Left renal pelvis (tissue), 4 donors: ENCODE data around the gene RSRC1. TPM values are rescaled to one million over a fixed set of nuclear protein-coding genes. Genes with fewer than 3 reads are reported as not detected.
"Not testable (repeated sequence)": the region's sequence is repeated elsewhere in the genome, so short reads cannot be mapped to it uniquely, and the experiment has no call there.

Source experiments
- DNase-seq, 4 donors: peaks; one replicate each; pipeline ENCODE4 v3.0.0-alpha.2; 2013; ENCODE audit warnings: low read depth in 4 of 4, low spot score in 3 of 4
- polyA plus RNA-seq, 4 donors: library from polyadenylated mRNA; unstranded; fragments of 120-200 nt; gene quantifications; one replicate each; pipeline ENCODE4 v1.2.1, GENCODE V29; 2013; ENCODE audit not compliant: insufficient read length in 4 of 4

The RSRC1 gene, protein sequence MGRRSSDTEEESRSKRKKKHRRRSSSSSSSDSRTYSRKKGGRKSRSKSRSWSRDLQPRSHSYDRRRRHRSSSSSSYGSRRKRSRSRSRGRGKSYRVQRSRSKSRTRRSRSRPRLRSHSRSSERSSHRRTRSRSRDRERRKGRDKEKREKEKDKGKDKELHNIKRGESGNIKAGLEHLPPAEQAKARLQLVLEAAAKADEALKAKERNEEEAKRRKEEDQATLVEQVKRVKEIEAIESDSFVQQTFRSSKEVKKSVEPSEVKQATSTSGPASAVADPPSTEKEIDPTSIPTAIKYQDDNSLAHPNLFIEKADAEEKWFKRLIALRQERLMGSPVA
- 10 to 100 TPM; 21.1 to 36.4 (median 32.3) TPM for polyA plus RNA-seq

DNA sequence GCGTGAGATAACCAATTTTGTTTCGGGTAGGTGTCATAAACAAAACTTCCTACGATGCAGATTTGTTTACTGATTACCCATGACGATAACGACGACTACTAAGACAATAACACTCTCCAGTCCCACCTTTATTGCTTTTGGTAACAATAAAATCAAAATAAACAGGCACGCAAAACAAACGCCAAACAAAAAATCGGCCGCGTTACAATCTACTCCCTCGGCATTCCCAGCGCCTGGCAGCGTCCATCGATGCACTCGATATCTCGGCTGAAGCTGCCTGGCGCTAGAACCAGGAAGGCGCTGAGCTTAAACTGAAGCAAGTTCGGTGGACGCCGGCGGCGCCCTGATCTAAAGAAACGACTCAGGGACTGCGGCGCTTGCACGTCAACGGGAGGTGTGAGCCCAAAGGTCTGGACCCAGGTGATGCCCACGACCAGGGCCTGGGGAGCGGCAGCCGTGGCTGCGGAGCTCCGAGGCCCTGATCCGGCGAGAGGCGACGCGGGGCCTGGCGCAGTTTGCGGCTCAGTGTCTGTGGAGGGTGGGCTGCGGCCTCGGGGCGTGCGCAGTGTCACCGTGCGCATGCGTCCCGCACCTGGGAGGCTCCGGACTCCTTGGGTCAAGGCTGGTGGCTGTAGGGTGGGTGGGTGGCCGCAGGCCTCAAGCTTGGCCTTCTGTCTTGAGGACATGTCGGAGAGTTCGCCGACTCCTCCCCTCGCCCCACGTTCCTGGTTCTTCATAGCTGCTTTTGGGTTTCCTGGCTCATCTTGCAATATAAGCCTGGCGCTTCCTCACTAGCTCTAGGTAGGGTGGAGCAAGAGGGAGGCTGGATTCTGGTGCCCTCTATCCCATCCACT lies at the start of gene RSRC1:
Gene RSRC1 (plus strand): TSS at position 286 of the 854 bp plus-strand sequence. CDS start 12,016 bp downstream, outside the sequence.
- peak; percentile 74 to 88 (median 80) for DNase-seq

DNA sequence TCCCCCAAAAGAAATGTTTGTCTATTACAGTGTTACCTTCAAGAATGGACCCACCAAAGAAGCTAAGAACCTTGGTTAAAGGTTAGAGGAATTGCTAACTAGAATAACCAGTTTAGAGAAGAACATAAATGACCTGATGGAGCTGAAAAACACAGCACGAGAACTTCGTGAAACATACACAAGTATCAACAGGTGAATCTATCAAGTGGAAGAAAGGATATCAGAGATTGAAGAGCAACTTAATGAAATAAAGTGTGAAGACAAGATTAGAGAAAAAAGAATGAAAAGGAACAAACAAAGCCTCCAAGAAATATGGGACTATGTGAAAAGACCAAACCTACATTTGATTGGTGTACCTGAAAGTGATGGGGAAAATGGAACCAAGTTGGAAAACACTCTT lies 44.3 kb upstream of the RSRC1 start:
- not testable (repeated sequence) for DNase-seq

DNA sequence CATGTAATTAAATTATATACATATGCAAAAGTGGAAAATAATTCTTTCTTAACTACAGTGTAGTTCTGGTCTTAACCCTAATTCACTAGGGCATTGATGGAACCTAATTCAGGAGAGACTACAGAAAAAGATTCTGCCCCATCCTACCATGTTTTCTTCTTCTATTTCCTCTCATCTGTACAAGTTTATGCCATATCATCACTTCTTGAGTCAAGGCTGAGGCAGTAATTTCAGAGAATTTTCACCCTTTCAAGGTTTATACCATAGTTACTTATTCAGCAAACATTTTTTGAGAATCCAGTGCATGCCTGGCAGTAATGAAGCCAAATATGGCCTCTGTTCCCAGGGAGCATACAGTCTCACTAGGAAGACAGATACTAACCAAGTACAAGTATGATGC lies 37.1 kb upstream of the RSRC1 start:
- DNase-seq = no peak

DNA sequence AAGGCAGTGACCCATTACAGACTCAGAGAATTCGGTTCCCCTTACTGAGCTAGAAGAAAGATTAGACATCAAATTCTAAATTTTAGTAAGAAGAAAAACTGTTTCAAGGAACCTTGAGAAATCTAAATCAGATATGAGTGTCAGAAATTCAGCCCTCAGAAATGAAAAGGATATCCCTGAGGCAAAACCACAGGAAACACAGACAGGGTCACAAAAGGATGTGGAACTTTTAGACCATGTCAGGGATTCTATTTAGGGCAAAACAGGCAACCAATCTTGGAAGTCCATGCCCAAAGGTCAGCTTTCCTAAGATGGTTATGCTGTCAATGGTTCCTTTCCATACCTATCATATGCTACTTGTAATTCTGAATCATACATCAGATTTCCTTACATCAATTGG lies 35.3 kb upstream of the RSRC1 start:
- no peak for DNase-seq

DNA sequence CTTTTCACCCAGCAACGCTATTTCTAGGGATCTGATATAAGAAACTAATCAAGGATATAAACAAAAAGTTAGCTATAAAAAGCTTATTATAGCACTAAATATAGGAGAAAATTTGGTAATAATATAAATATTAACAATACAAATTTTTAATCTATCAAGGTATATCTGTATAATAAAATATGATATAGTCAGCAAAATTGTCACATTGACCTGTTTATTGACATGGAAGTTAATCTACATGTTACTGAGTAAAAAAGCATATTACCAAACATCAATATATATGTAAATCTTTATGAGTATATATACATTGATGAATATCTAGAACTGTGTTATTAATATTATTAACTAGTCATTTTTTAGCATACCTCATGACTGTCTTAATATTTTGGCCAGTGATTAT lies 30.3 kb upstream of the RSRC1 start:
- DNase-seq = no peak

DNA sequence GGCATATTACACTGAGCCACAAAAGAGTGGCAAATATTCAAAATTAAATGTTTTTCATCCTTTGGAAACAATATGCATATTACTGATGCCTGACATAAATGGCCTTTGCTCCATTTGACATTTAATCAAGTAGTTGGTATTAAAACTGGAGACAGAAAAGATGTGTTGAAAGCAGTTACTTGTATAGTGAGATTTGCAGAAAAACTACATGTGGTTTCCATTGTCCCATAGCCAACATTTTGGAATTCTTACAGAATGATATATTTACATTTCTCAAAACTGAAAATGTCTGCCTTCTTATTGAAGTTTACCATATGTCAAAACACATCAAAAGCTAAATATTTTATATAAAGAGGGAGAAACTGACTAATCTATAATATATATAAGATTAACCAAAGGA lies 25.2 kb upstream of the RSRC1 start:
- no peak for DNase-seq

DNA sequence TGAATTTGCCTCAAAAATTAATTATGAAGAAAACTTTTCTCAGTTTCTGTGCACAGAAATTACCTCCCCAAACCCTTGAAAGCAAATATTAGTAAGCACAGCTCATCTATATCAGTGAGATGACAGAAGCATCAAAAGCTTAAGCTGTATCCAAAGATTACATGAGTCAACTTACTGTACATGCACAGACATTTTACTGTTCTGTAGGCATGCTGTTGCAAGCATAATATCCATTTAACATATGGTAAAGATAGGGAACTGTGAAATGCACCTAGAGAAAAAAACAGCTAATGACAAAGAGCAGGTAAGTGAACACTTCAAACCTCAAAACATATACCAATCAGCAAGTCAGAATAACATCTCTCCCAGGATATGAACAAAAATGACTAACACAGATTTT lies 24.5 kb upstream of the RSRC1 start:
- DNase-seq = no peak

DNA sequence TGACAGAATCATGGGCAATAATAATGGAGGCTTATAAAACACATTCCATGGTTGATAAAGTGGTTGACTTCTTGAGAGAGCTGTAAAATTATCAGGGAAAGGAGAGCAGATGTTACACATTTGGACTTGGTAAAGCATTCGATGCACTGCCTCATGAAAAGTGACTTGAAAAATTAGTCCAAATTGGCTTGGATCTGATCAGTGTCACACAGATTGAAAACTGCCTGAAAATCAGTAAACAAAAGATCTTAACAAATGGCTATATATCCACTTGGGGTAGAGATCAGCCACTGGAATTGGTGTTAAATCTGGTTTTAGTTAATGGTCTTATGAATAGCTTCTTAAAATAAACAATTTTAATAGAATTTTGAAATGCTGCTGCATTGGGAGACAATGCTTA lies 24.0 kb upstream of the RSRC1 start:
- no peak for DNase-seq

DNA sequence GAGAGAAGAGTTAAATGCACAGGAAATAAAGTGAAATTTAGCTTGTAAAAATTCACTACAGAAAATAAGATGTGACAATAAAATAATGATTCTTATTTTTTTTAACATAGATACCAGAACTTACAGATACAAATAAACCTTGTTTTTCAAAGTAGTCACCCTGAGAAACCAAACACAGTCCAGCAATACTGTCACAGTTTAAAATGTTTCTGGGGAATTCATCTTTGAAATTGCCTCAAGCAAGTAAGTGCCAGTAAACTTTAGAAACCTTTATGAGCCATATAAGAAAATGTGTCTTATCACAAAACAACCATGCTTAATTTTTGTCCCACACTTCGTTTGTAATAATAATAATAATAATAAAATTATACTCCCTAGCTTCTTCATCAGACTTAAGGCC lies 23.5 kb upstream of the RSRC1 start:
- DNase-seq = no peak

DNA sequence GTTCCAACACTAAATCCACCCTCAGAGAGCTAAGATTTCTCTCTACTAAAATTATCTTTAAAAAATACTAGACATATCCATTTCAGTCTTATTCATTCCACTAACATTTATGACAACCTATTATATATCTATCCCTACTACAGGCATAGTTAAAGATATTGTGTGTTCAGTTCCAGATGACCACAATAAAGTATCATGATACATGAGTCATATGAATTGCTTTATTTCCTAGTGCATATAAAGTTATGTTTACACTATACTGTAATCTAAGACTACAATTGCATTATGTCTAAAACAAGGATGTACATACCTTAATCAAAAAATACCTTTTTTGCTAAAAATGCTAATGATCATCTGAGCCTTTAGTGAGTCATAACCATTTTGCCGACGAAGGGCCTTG lies 23.1 kb upstream of the RSRC1 start:
- no peak for DNase-seq

DNA sequence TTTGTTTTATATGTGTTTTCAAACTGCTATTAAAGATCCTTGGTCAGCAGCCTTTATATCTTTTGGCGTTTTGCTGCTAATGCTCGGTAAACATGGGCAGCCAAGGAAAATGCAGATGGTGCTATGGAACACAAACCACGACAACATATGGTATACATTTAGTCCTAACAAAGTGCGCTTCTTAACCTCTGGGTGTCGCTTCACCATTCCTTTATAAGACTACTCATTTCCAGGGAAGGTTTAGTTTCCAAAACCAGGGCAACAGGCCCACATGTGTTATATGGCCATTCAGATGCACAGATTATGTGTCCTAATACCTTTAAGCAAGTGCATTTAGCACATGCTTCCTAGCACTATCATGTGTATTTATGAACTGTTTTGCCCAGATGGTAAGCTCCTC lies 18.4 kb upstream of the RSRC1 start:
- DNase-seq = no peak

DNA sequence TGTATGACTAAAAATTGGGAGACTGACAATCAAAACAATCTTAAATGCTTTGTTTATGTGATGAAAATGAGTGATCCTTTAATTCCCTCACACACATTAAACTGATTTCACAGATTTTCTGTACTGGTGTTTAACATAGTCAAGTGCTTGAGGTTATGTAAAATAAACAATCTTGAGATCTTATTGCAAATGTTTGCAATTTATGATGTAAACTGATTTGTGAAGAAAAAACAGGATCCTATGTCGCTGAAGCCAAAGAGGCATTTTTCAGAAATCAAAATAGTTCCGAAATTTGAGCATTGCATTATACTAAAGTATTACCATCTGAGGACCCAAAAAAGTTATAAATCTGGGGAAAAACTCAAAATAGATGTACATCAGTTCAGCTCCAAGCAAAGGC lies 16.4 kb upstream of the RSRC1 start:
- DNase-seq = no peak

DNA sequence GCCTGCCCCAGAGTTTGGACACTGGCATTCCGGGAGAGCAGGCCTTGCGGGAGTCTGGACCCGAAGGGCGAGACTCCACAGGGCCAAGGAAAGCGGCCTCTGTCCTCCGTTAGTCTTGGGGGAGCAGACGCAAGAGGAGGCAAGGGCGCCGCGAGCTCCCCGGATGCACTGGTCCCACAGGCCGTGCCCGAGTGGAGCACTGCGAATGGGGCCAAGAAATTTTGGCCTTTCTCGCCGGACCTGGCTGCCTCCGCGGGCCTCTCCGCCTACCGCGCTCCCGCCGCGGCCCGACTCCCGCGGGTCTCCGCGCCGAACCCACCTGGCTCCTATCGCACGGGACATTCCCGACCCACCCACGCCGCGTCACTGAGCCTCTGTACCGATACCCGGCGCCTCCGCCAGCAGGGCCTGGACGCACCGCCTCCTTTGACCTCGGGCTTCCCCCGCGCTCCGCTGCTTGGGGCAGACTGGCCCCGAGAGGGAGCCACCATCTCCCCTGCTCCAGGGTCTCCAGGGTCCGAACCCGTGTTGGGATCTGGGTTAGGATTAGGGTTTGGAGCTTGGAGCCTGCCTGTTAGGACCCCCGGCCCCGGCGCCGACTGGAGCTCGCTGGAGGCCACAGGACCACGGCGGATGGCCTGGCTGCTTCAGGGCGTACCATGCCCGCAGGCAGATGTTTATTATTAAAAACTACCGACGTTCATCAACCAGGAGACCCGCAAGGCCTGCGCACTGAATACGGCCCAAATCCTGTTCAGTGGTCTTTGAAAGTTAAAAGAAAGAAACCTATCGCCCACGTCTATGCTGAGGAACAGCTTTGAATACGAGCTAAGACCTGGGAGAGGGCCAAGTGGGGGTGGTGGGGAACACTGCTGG lies 15.4 kb upstream of the RSRC1 start:
- no peak for DNase-seq

DNA sequence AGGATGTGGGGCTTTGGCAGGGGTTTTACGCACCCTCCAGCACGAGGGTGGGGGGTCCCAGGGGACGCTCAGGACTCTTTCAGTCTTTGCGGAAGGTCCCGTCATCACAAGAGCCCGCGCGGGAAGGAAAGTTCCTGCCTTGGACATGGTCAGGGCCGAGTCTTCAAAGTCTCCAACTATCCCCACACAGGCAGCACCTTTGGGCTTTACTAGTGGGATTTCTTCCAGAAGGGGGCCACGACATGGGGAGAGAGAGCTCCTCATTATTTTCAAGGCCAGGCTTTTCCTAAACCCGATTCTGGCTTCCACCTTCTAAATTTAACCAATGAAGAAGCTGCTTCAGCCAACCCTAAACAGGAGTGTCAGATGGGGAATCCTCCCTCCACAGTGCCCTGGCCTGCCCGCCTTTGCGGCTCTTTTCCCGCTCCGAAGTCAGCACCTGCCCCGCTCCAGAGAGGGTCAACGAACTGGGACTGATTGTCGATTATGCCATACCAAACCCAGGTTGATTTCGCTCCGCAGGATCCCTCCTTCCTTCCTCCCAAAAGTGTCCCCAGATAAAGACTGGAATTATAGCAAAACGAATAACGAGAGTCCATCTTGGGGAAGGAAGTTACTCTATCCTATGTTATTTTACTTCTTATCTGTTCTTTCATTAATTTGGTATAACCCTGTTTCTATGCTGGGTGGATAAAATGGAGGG lies 14.6 kb upstream of the RSRC1 start:
- DNase-seq = no peak

DNA sequence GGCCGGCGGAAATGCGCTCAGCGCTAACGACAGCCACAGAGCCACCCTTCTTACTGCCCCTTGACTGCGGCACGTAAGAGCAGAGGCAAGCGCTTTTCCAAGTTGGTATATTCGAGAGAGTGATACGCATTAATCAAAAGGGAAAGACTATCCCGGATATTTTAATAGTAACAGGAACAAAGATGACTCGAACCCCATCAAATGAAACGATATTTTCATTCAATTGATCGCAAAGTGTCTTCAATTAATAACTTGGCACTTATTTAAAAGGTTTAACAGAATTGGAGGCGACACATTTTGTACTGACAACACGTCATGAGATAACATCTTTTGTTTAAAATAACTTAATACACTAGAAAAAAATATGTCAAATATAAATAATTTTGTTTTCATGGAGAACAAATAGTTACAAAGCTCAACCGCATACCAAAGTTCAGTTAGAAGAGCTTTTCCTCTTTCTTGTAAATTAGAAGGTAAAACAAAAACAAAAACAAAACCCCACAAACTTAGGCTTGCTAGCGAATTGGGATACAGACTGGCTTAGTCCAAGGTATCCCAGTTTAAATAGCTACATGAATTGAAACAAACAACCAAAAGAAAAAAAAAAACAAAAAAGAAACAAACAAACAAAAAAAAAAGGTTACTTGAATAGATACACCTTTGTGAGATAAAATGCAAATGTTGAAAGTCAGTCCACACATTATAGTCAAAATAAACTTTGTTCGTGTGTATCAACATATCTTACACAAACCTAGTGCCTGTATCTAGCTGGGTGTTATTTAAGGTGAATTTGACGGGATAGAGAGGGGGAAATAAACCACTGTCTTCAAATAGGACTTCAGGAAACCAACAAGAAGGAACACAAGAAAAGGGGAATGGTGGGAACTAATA lies 13.8 kb upstream of the RSRC1 start:
- no peak for DNase-seq

DNA sequence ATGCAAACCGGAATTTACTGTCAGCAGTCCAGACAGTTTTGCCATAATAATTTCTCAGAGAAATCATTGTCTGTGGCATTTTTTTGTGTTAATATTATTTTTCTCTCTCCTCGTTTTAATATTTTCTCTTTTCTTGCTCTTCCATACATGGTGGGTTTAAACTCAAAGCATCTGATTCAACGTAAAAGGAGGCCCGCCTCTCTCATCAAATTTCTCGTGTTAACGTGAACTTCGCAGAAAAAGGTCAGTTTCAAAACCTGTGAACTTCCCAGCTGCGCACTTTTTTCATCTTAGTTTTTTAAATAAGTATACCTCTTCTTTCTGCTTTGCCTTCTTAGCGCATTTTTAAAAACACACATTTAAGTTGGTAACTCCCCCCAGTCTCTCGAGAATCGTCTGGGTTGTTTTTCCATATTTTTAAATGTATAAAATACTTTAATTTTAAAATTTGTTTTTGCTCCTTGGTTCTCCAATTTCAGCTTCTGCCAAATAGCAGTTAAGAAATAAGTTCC lies 12.8 kb upstream of the RSRC1 start:
- DNase-seq = no peak

DNA sequence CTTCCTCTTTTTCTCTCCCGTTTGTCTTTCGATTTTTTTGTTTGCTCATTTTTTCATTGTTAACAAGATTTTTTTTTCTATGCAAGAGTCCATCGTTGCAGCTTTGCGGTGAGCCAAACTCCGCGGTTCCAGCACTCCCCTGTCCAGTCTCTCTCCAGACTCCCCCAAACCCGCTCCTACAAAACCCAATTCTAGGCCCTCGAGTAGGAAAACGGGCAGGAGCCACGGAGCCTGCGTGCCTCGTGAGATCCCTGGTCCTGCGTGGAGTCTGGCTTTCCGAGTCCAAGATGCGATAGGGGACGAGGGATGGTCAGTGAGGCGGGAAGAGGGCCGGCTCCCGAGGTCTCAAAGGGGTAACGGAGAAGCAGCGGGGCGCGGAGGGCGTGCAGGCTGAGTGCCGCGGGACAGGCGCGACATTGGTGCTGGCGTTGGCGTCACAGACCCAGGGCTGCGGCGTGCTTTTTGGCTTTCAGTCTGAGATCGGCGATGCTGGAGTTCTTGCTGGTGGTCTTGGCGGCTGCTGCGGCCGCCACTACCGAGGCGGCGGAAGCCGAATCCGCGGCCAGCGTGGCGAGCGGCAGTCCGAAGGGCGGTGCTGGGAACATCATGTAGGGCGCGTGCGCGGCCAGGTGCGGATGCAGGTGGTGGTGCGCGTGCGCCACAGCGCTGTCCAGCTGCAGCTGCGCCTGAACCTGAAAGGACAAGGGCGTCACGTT lies 12.1 kb upstream of the RSRC1 start:
- peak in 1 of 4 donors; percentile 41 for DNase-seq

DNA sequence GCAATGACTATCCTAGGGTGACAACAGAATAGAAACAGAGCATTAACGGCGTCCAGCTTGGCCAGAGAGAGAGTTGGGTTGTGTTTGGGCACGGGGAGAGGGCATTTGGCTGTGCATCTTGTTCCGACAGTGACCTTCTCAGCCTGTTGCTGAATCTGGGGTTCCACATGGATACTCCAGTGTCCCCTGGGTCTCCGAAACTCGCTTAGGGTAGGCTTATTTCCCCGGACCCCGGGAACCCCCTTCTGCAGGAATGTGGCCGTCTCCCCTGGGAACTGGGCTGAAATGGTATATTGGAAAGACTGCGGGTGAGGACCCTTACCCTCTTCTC lies 11.6 kb upstream of the RSRC1 start:
- DNase-seq = no peak
